IPS-18c (cell line): ENCODE data around the gene NINL.
"Not testable (repeated sequence)": the region's sequence is repeated elsewhere in the genome, so short reads cannot be mapped to it uniquely, and the experiment has no call there.

Source experiments
- H3K4me3 ChIP-seq: 2 replicates; pipeline ENCODE4 v1.7.0; 2013; ENCODE audit warnings: low read depth, mild to moderate bottlenecking, low read length, moderate library complexity; ENCODE audit not compliant: insufficient read depth
- H3K9me3 ChIP-seq: one replicate; pipeline ENCODE4 v1.6.1; 2013; ENCODE audit warnings: mild to moderate bottlenecking, low read length, moderate library complexity; ENCODE audit not compliant: control insufficient read depth, insufficient read depth

Gene NINL

GRCh38 chr20:25602191-25602913 lies 17.0 kb upstream of the NINL start:
- H3K4me3 ChIP-seq, H3K9me3 ChIP-seq: not testable (repeated sequence)

GRCh38 chr20:25601659-25602058 lies 16.3 kb upstream of the NINL start:
- Histone ChIP-seq H3K9me3 (no peaks in the 10 kb centered on the region), H3K4me3 (no peak overlapping the region)

DNA sequence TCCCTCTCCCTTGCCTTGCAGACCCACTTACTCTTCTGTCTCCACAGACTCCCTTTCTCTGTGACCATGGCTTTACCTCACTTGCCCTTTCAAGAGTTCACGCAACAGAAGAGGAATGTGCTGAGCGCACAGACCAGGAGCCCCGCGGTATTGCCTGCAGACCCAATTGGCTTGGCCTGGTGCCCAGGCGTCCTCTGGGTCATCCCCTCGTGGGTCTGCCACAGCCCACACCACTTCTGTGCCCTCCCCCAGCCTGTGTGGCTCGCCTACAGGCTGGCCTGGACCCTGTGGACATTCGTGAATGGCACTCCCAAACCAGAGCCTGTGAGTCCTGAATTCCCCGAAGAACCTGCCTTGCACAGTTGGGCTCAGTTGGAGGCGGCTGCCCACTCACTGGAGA lies 15.3 kb upstream of the NINL start:
- Histone ChIP-seq H3K9me3 (no peaks in the 10 kb centered on the region), H3K4me3 (no peak overlapping the region)

DNA sequence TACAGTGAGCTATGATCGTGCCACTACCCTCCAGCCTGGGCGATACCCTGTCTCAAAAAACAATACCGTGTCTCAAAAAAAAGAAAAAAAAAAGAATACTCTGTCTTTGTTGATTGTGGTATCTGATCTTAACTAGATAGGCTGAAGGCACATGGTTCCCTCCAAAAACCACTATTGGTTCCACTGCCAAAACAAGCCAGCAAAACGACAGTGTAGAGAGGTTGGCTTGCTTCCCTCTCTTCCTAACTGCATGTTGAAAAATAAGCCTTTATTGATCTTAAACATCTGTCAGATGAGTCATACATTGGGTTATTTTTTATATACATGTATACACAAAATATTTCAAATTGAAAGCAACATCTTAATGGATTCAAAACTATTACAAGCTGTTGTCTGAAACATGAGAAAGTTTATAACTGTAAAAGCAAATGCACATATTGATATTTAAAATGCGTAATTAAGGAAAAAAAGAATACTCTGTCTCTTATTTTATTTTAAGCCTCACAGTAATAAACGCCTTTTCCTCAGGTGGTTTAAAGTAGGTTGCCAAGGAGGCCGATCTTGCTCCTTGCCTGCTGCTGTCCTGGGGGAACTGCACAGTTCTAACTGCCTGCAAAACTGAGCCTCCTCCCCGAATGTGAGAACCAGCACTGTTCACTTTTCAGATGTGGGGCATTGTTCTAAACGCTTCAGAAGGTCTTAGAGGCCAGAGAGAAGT lies 7.0 kb upstream of the NINL start:
- Histone ChIP-seq H3K9me3 (peaks cover 2% of the 10 kb centered on the region), H3K4me3 (no peak overlapping the region)

- not testable (repeated sequence) for H3K9me3 ChIP-seq, H3K4me3 ChIP-seq
Observed at GRCh38 chr20:25590778-25591177, 5.4 kb upstream of the NINL start.

DNA sequence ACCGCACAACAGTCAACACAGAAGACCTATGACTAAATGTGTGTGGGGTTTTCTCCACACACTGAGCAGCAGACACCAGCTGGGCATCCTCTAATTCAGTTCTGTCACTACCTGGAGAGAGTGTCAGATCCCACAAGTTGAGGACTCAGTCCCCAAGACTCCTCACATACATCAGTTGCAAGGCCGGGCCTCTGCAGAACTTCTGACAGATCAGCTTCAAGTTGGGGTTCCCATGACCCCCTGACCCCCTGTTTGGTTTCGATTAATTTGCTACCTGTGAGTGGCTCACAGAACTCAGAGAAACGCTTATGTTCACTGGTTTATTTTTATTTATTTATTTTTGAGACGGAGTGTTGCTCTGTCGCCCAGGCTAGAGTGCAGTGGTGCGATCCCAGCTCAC lies 3.2 kb upstream of the NINL start:
- peaks cover 2% of the 10 kb centered on the region for H3K9me3 ChIP-seq
- H3K4me3 ChIP-seq: no peak overlapping the region

DNA sequence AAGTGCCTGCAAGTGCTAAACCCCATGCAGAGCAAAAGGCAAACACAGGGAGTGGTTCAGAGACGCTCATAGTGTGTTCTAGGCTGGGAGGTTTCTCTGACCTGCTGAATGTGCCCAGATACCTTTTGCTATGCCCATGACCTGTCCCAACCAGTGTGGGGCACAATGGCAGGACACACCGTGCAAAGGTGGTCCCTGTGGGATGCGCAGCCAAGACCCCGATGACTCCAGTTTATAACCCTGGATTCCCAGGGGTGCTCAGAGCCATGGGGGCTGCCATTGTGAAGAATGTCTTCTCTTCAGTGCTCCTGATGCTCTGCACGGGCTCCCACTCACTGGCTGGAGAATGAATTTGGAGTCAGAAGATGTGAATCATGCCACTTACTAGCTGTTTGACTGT lies 2.2 kb upstream of the NINL start:
- Histone ChIP-seq H3K9me3 (peaks cover 2% of the 10 kb centered on the region), H3K4me3 (no peak overlapping the region)

DNA sequence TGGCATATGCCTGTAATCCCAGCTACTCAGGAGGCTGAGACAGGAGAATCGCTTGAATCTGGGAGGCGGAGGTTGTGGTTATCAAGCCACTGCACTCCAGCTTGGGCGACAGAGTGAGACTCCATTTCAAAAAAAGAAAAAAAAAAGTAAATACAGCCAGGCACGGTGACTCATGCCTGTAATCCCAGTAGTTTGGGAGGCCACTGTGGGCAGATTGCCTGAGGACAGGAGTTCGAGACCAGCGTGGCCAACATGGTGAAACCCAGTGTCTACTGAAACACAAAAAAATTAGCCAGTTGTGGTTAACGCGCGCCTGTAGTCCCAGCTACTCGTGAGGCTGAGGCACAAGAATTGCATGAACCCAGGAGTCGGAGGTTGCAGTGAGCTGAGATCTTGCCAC lies 1.5 kb upstream of the NINL start:
- Histone ChIP-seq H3K4me3 (no peak overlapping the region), H3K9me3 (peaks cover 2% of the 10 kb centered on the region)

DNA sequence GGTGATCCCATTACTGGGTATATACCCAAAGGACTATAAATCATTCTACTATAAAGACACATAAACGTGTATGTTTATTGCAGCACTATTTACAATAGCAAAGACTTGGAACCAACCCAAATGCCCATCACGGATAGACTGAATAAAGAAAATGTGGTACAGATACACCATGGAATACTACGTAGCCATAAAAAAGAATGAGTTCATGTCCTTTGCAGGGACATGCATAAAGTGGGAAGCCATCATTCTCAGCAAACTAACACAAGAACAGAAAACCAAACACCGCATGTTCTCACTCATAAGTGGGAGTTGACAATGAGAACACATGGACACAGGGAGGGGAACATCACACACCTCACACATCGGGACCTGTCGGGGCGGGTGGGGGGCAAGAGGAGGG lies 1.7 kb downstream of the NINL start:
- H3K4me3 ChIP-seq, H3K9me3 ChIP-seq: not testable (repeated sequence)

GRCh38 chr20:25580711-25581110 lies 4.6 kb downstream of the NINL start:
- Histone ChIP-seq H3K9me3 (no peaks in the 10 kb centered on the region), H3K4me3 (no peak overlapping the region)

DNA sequence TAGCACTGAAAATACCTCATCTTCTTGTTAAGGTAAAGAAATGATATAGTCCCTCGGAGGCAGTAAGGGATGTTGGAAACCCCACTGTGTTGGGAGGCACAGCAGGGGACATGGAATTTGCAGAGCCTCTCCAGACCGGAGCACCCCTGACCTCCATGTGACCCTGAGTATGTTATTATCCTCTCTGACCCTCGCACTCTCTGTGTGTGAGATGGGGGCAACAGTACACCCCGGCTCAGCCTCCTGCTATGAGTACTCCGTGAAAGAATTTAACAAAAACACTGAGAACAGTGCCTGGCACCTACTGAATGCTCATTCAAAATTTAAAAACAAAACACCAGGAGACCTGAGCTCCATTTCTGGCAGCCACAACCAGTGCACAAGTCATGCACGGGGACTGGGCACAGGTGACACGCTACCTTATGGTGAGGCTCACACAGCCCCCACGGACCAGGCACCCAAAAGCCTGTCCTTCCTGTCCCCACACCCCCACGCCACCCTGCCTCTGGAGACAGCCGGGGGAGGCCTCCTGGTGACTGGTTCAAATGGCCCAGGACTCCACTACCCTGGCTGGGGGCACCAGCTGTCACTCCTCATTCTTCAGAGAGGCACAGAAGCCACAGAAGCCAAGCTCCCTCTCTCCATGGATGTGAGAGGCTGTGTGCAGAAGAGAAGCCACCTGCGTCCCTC lies 6.1 kb downstream of the NINL start:
- Histone ChIP-seq H3K9me3 (no peaks in the 10 kb centered on the region), H3K4me3 (no peak overlapping the region)

GRCh38 chr20:25576783-25577530 lies 8.4 kb downstream of the NINL start:
- H3K4me3 ChIP-seq: no peak overlapping the region
- H3K9me3 ChIP-seq: no peaks in the 10 kb centered on the region

DNA sequence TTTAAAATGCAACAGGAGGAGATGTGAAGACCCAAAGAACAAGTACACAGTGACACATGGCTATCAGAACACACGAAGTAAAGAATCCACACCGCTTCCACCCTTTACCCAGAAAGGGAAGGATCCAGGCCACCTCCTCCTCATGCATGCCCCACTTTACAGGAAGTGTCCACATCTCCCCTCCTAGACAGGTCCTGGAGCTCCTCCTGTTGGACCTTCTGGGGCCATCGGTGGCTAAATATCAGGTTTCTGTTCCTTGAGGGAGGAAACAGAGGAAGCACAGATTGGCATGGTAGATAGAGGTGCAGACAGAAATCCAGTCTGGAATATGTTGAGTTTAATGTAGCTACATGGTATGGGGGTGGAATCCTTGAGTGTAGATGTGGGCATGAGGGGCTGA lies 10.9 kb downstream of the NINL start:
- no peak overlapping the region for H3K4me3 ChIP-seq
- no peaks in the 10 kb centered on the region for H3K9me3 ChIP-seq

DNA sequence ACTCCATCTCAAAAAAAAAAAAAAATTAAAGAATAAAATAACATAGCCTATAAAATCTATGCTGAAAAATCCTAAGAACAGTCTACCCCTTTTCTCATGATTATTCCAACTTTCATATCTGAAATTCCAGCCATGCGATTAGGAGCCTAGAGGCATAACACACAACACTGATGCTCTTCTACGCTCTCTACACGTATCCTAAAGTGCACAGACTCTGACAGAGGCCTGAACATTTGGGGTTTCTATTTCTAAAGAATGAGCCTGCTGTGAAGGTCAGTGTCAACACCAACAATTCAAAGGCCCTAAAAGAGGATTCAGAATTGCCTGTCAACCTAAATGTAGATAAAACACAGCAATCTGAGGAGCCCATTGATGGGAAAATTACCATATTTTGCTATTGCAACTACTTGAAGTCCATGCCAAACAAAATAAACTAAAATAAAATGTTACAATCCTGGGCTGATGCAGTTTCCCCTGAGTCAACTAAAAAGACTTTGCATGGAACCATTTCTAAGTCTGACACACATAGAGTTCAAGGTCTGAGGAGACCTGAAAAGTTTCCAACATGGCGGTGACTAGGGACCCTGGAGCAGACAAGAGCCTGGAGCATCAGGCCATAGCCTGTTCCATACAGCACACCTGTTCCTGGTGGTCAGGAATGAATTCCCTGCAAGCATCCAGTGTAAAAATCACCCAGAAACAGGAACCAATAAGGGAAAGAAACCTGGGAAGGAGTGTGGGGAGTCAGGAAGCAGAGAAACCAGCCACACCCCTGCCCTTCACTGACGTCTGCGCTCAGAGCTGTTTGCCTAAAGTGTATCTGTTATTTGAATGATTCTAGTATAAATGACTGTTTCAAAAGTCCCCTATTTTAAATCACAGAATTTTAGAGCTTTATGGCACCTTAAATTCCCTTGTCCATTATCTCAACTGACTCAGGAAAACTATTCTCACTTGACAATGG lies 11.8 kb downstream of the NINL start:
- Histone ChIP-seq H3K4me3 (no peak overlapping the region), H3K9me3 (no peaks in the 10 kb centered on the region)

- Histone ChIP-seq H3K4me3 (no peak overlapping the region), H3K9me3 (no peaks in the 10 kb centered on the region)
Observed at GRCh38 chr20:25571817-25572216, 13.5 kb downstream of the NINL start.

- Histone ChIP-seq H3K9me3 (no peaks in the 10 kb centered on the region), H3K4me3 (no peak overlapping the region)
Observed at GRCh38 chr20:25571240-25571639, 14.1 kb downstream of the NINL start.

- Histone ChIP-seq H3K9me3 (no peaks in the 10 kb centered on the region), H3K4me3 (no peak overlapping the region)
Observed at GRCh38 chr20:25570148-25570530, 15.2 kb downstream of the NINL start.
